HL-60/S4 treated with retinoic acid at 250 ng/mL for 4 days and 3 days (cell line): ENCODE results near the gene RANBP3L.

Source experiments
- in situ Hi-C: fragments of 300-500 bp; cut with MboI; formaldehyde crosslinking; loops from 2 replicates; pipeline ENCODE4 v1.7.0; 2022; ENCODE audit warnings: low sequenced_read_pairs

RANBP3L gene

GRCh38 chr5:36246036-36246800 is 55.5 kb downstream of the RANBP3L start:
- in situ Hi-C loops: no loop called here

GRCh38 chr5:36244076-36244475 is 57.6 kb downstream of the RANBP3L start:
- in situ Hi-C loops: no loop called here

GRCh38 chr5:36243653-36244052 is 58.0 kb downstream of the RANBP3L start:
- in situ Hi-C loops: no loop called here

- in situ Hi-C loops: no loop called here
Observed at GRCh38 chr5:36242534-36243485, 58.9 kb downstream of the RANBP3L start.

GRCh38 chr5:36241631-36242533 is 59.8 kb downstream of the RANBP3L start, which contains the start of gene NADK2:
Gene NADK2, minus strand, starts transcription at chr5:36241925. Its CDS starts 127 bp downstream, at chr5:36241798.
- in situ Hi-C loops: no loop called here

GRCh38 chr5:36240779-36241630 is 60.7 kb downstream of the RANBP3L start:
- in situ Hi-C loops: no loop called here

GRCh38 chr5:36239370-36240293 is 62.1 kb downstream of the RANBP3L start:
- in situ Hi-C loops: no loop called here

GRCh38 chr5:36238502-36239295 is 63.0 kb downstream of the RANBP3L start:
- in situ Hi-C loops: no loop called here

GRCh38 chr5:36237751-36238150 is 64.0 kb downstream of the RANBP3L start:
- in situ Hi-C loops: no loop called here

GRCh38 chr5:36236801-36237200 is 64.9 kb downstream of the RANBP3L start:
- in situ Hi-C loops: no loop called here

- in situ Hi-C loops: no loop called here
Observed at GRCh38 chr5:36232533-36232932, 69.2 kb downstream of the RANBP3L start.

GRCh38 chr5:36230151-36230790 is 71.4 kb downstream of the RANBP3L start:
- in situ Hi-C loops: no loop called here

GRCh38 chr5:36228505-36228904 is 73.2 kb downstream of the RANBP3L start:
- in situ Hi-C loops: no loop called here

- in situ Hi-C loops: no loop called here
Observed at GRCh38 chr5:36227046-36227445, 74.7 kb downstream of the RANBP3L start.

- in situ Hi-C loops: no loop called here
Observed at GRCh38 chr5:36222620-36223019, 79.1 kb downstream of the RANBP3L start.

GRCh38 chr5:36217988-36218387 is 83.7 kb downstream of the RANBP3L start:
- in situ Hi-C loops: no loop called here

GRCh38 chr5:36217567-36217966 is 84.1 kb downstream of the RANBP3L start:
- in situ Hi-C loops: no loop called here
